Measurements from ENCODE around the gene XCL1. TPM values are rescaled to one million over a fixed set of nuclear protein-coding genes. Genes with fewer than 3 reads are reported as not detected.

The XCL1 gene
- total RNA-seq, 2 experiments from 2014 or later = 0.22 to 0.38 TPM

GRCh38 chr1:168613038-168613451 is 36.6 kb downstream of the XCL1 start:
- ChIA-PET CTCF (no interaction called here), POLR2A (no interaction called here)
- intact Hi-C loops (cut with DNase I, micrococcal nuclease) = no loop called here
- no peaks in the 10 kb centered on the region for H3K4me1 ChIP-seq (ENCODE audit: insufficient read depth, low read length)
- no peak overlapping the region for H3K27ac Mint-ChIP-seq
- no peaks in the 10 kb centered on the region for H3K27me3 ChIP-seq (ENCODE audit: control insufficient read depth in 1 of 2, insufficient read depth in 2 of 2, low read length in 2 of 2)
- no peak overlapping the region for H3K4me3 ChIP-seq (ENCODE audit: low read length)
- no peaks in the 10 kb centered on the region for H3K4me1 Mint-ChIP-seq (ENCODE audit: low read depth)
- no peak overlapping the region for H3K4me3 Mint-ChIP-seq
- no peak overlapping the region for H3K27ac ChIP-seq (ENCODE audit: low read depth in 1 of 2, low read length in 2 of 2)
- no peak for TF ChIP-seq CTCF (IDR thresholded peaks at IDR 0.05)
- no peaks in the 10 kb centered on the region for H3K9me3 Mint-ChIP-seq
- no peak for ATAC-seq (ENCODE audit: poor library complexity)
- no peaks in the 10 kb centered on the region for H3K36me3 Mint-ChIP-seq (ENCODE audit: low read depth)
- no peak for DNase-seq
- H3K27me3 Mint-ChIP-seq = peaks cover 6% of the 10 kb centered on the region
- H3K9me3 ChIP-seq (ENCODE audit: control insufficient read depth in 1 of 2, insufficient read depth in 1 of 2, low read length in 2 of 2) = no peaks in the 10 kb centered on the region
- H3K36me3 ChIP-seq (ENCODE audit: insufficient read depth, low read length) = no peaks in the 10 kb centered on the region

- Mint-ChIP-seq H3K9me3 (no peaks in the 10 kb centered on the region), H3K4me1 (ENCODE audit: low read depth) (no peaks in the 10 kb centered on the region), H3K27me3 (peaks cover 6% of the 10 kb centered on the region), H3K27ac (no peak overlapping the region), H3K36me3 (ENCODE audit: low read depth) (no peaks in the 10 kb centered on the region), H3K4me3 (no peak overlapping the region)
- no peaks in the 10 kb centered on the region for H3K4me1 ChIP-seq (ENCODE audit: insufficient read depth, low read length)
- ATAC-seq (ENCODE audit: poor library complexity) (no peak), DNase-seq (no peak)
- intact Hi-C loops (cut with DNase I, micrococcal nuclease) = no loop called here
- H3K27me3 ChIP-seq (ENCODE audit: control insufficient read depth in 1 of 2, insufficient read depth in 2 of 2, low read length in 2 of 2) = no peaks in the 10 kb centered on the region
- no peak overlapping the region for H3K27ac ChIP-seq (ENCODE audit: low read depth in 1 of 2, low read length in 2 of 2)
- no peaks in the 10 kb centered on the region for H3K9me3 ChIP-seq (ENCODE audit: control insufficient read depth in 1 of 2, insufficient read depth in 1 of 2, low read length in 2 of 2)
- POLR2A ChIA-PET = no interaction called here
- no peak overlapping the region for H3K4me3 ChIP-seq (ENCODE audit: low read length)
- no peak for TF ChIP-seq CTCF (IDR thresholded peaks at IDR 0.05)
- no peaks in the 10 kb centered on the region for H3K36me3 ChIP-seq (ENCODE audit: insufficient read depth, low read length)
- CTCF ChIA-PET = no interaction called here
These were observed 37.4 kb downstream of the XCL1 start for GRCh38 chr1:168613691-168614231.

- H3K4me1 Mint-ChIP-seq (ENCODE audit: low read depth) = no peaks in the 10 kb centered on the region
- intact Hi-C loops (cut with DNase I, micrococcal nuclease) = no loop called here
- H3K27ac ChIP-seq (ENCODE audit: low read depth in 1 of 2, low read length in 2 of 2) = no peak overlapping the region
- CTCF ChIA-PET = no interaction called here
- DNase-seq = no peak
- H3K27me3 Mint-ChIP-seq = peaks cover 6% of the 10 kb centered on the region
- H3K27me3 ChIP-seq (ENCODE audit: control insufficient read depth in 1 of 2, insufficient read depth in 2 of 2, low read length in 2 of 2) = no peaks in the 10 kb centered on the region
- no peaks in the 10 kb centered on the region for H3K9me3 ChIP-seq (ENCODE audit: control insufficient read depth in 1 of 2, insufficient read depth in 1 of 2, low read length in 2 of 2)
- POLR2A ChIA-PET = no interaction called here
- ATAC-seq (ENCODE audit: poor library complexity) = no peak
- TF ChIP-seq CTCF (IDR thresholded peaks at IDR 0.05) = no peak
- H3K36me3 ChIP-seq (ENCODE audit: insufficient read depth, low read length) = no peaks in the 10 kb centered on the region
- no peak overlapping the region for H3K27ac Mint-ChIP-seq
- H3K36me3 Mint-ChIP-seq (ENCODE audit: low read depth) = no peaks in the 10 kb centered on the region
- no peaks in the 10 kb centered on the region for H3K4me1 ChIP-seq (ENCODE audit: insufficient read depth, low read length)
- no peak overlapping the region for H3K4me3 Mint-ChIP-seq
- H3K9me3 Mint-ChIP-seq = no peaks in the 10 kb centered on the region
- H3K4me3 ChIP-seq (ENCODE audit: low read length) = no peak overlapping the region
These were observed 37.8 kb downstream of the XCL1 start for GRCh38 chr1:168614235-168614634.

Data from CD4-positive, alpha-beta T cell (primary cell).